SU-DHL-6 (cell line): ENCODE data around the gene CXCL11.
"Not testable (repeated sequence)": the region's sequence is repeated elsewhere in the genome, so short reads cannot be mapped to it uniquely, and the experiment has no call there.

Experiments
- H2AFZ ChIP-seq: fragments of 200-600 bp; sonication (generic); 2 replicates; pipeline ENCODE4 v1.6.1; 2014; ENCODE audit warnings: low read depth, mild to moderate bottlenecking, moderate library complexity, mixed read lengths, antibody characterized with exemption, low read length; ENCODE audit not compliant: severe bottlenecking
- H3F3A ChIP-seq: fragments of 200-600 bp; shearing (Covaris generic); 2 replicates; pipeline ENCODE4 v1.6.0; 2016; ENCODE audit warnings: antibody characterized with exemption, mild to moderate bottlenecking; ENCODE audit not compliant: insufficient read depth
- H3K27ac ChIP-seq: fragments of 200-600 bp; sonication (generic); 2 replicates; pipeline ENCODE4 v1.5.1; 2016; ENCODE audit warnings: low read depth, mild to moderate bottlenecking, low read length, moderate library complexity, mixed read lengths
- H3K27me3 ChIP-seq: fragments of 200-600 bp; sonication (generic), shearing (Covaris generic); 2 replicates; pipeline ENCODE4 v1.6.0; 2014; ENCODE audit warnings: mild to moderate bottlenecking, low read length
- H3K36me3 ChIP-seq: fragments of 200-600 bp; sonication (generic); 2 replicates; pipeline ENCODE4 v1.6.1; 2014; ENCODE audit warnings: mild to moderate bottlenecking, low read length, mixed read lengths
- H3K4me2 ChIP-seq: fragments of 300-600, 200-600 bp; shearing (Covaris generic), sonication (generic); 2 replicates; pipeline ENCODE4 v1.6.0; 2014; ENCODE audit warnings: low read length, low read depth, mild to moderate bottlenecking; ENCODE audit not compliant: poor library complexity, severe bottlenecking
- H3K4me3 ChIP-seq: fragments of 200-600 bp; sonication (generic); 2 replicates; pipeline ENCODE4 v1.5.1; 2014; ENCODE audit warnings: antibody characterized with exemption, low read length, mild to moderate bottlenecking, mixed read lengths; ENCODE audit not compliant: insufficient read depth, poor library complexity, severe bottlenecking
- H3K79me2 ChIP-seq: fragments of 200-600 bp; sonication (generic); 2 replicates; pipeline ENCODE4 v1.6.1; 2014; ENCODE audit warnings: mild to moderate bottlenecking, low read length, moderate library complexity; ENCODE audit not compliant: insufficient read depth
- H3K9ac ChIP-seq: fragments of 200-600 bp; sonication (generic); 2 replicates; pipeline ENCODE4 v1.7.0; 2014; ENCODE audit warnings: mild to moderate bottlenecking, low read length
- H3K9me2 ChIP-seq: fragments of 200-600 bp; sonication (generic); replicated peaks from 2 replicates; pipeline ENCODE4 v1.6.1; 2014; ENCODE audit warnings: low read length; ENCODE audit not compliant: insufficient read depth
- H3K9me3 ChIP-seq: fragments of 200-600 bp; sonication (generic); 2 replicates; pipeline ENCODE4 v1.6.1; 2014; ENCODE audit warnings: low read length, mixed read lengths; ENCODE audit not compliant: insufficient read depth
- H4K20me1 ChIP-seq: fragments of 200-600 bp; sonication (generic); 2 replicates; pipeline ENCODE4 v1.6.1; 2014; ENCODE audit warnings: low read depth, mild to moderate bottlenecking, antibody characterized with exemption, low read length, moderate library complexity, mixed read lengths
- CTCF ChIP-seq: fragments of 200-600 bp; sonication (generic); IDR thresholded peaks from one replicate; pipeline ENCODE4 v1.5.1; 2017; ENCODE audit warnings: antibody characterized with exemption, mild to moderate bottlenecking, low read length, moderate library complexity; ENCODE audit not compliant: insufficient read depth, poor library complexity, severe bottlenecking
- EZH2phosphoT487 ChIP-seq: fragments of 200-600 bp; sonication (generic), shearing (Covaris generic); conservative IDR thresholded peaks from 2 replicates; pipeline ENCODE4 v1.6.1; 2018; ENCODE audit warnings: mild to moderate bottlenecking, antibody characterized with exemption, low read length, moderate library complexity, mixed read lengths

The CXCL11 gene

GRCh38 chr4:76055016-76055415 is 19.1 kb upstream of the CXCL11 start:
- Histone ChIP-seq H3K9me2 (no peaks in the 10 kb centered on the region), H4K20me1 (no peaks in the 10 kb centered on the region), H3K79me2 (no peaks in the 10 kb centered on the region), H3F3A (no peaks in the 10 kb centered on the region), H3K27me3 (no peaks in the 10 kb centered on the region), H2AFZ (no peak overlapping the region), H3K36me3 (no peaks in the 10 kb centered on the region), H3K9ac (no peak overlapping the region), H3K4me2 (no peak overlapping the region), H3K4me3 (no peak overlapping the region), H3K9me3 (no peaks in the 10 kb centered on the region), H3K27ac (no peak overlapping the region)
- TF ChIP-seq CTCF = no peak
- TF ChIP-seq EZH2phosphoT487 = no peak

- H3K79me2 ChIP-seq = no peaks in the 10 kb centered on the region
- H3K27ac ChIP-seq = no peak overlapping the region
- H3K36me3 ChIP-seq = no peaks in the 10 kb centered on the region
- TF ChIP-seq CTCF (no peak), EZH2phosphoT487 (no peak)
- H2AFZ ChIP-seq = no peak overlapping the region
- H3K27me3 ChIP-seq = no peaks in the 10 kb centered on the region
- no peak overlapping the region for H3K4me3 ChIP-seq
- H3K9ac ChIP-seq = no peak overlapping the region
- no peak overlapping the region for H3K4me2 ChIP-seq
- H3K9me2 ChIP-seq = no peaks in the 10 kb centered on the region
- H3F3A ChIP-seq = no peaks in the 10 kb centered on the region
- H3K9me3 ChIP-seq = no peaks in the 10 kb centered on the region
- no peaks in the 10 kb centered on the region for H4K20me1 ChIP-seq
Observed at GRCh38 chr4:76053730-76054129, 17.9 kb upstream of the CXCL11 start.

- H3F3A ChIP-seq, H2AFZ ChIP-seq, H3K9me2 ChIP-seq, H3K27me3 ChIP-seq, H3K9ac ChIP-seq, H3K79me2 ChIP-seq, H3K4me2 ChIP-seq, H3K36me3 ChIP-seq, H4K20me1 ChIP-seq, H3K27ac ChIP-seq, H3K9me3 ChIP-seq, H3K4me3 ChIP-seq: not testable (repeated sequence)
Observed at GRCh38 chr4:76050560-76051050, 14.7 kb upstream of the CXCL11 start.

- H3K4me2 ChIP-seq, H3K9ac ChIP-seq, H3K9me2 ChIP-seq, H3K27ac ChIP-seq, H3K36me3 ChIP-seq, H3K9me3 ChIP-seq, H3K4me3 ChIP-seq, H3K79me2 ChIP-seq, H2AFZ ChIP-seq, H3F3A ChIP-seq, H3K27me3 ChIP-seq, H4K20me1 ChIP-seq: not testable (repeated sequence)
Observed at GRCh38 chr4:76049860-76050416, 14.1 kb upstream of the CXCL11 start.

GRCh38 chr4:76044686-76045085 is 8.8 kb upstream of the CXCL11 start:
- H3K9me3 ChIP-seq, H3K9me2 ChIP-seq, H4K20me1 ChIP-seq, H3K9ac ChIP-seq, H3K27me3 ChIP-seq, H3K79me2 ChIP-seq, H3K4me2 ChIP-seq, H2AFZ ChIP-seq, H3K4me3 ChIP-seq, H3F3A ChIP-seq, H3K27ac ChIP-seq, H3K36me3 ChIP-seq: not testable (repeated sequence)

GRCh38 chr4:76043306-76043705 is 7.4 kb upstream of the CXCL11 start:
- not testable (repeated sequence) for H3K4me2 ChIP-seq, H3K9me2 ChIP-seq, H3F3A ChIP-seq, H3K27me3 ChIP-seq, H2AFZ ChIP-seq, H3K36me3 ChIP-seq, H4K20me1 ChIP-seq, H3K9ac ChIP-seq, H3K27ac ChIP-seq, H3K4me3 ChIP-seq, H3K9me3 ChIP-seq, H3K79me2 ChIP-seq
